Measurements from ENCODE around the gene SLC51B. TPM values are rescaled to one million over a fixed set of nuclear protein-coding genes. Genes with fewer than 3 reads are reported as not detected.

The SLC51B gene
- polyA plus RNA-seq, 1 of the 3 experiments (the other 2 are of a cell fraction) = not detected

DNA sequence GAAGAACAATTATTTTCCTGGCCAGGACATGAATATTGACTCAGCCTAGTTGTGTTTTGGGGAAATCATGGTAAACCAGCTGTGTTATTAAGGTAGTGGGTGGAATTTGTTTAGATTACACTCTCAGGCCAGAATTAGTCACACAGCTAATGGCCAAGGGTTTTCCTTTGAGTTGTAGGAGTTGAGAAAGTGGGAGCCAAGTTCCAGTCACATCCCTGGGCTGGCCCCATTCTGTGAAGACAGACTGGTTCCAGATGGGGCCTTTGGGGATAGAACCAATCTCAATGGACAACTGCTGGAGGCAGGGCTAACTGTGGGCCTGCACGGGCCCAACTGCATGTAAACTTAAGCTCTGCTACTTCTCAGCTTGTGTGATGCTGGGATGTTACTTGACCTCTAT, 24.0 kb downstream of the SLC51B start:
- no peak for DNase-seq
- TF ChIP-seq, protein P1, sequence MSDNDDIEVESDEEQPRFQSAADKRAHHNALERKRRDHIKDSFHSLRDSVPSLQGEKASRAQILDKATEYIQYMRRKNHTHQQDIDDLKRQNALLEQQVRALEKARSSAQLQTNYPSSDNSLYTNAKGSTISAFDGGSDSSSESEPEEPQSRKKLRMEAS (IDR thresholded peaks at IDR 0.05; ENCODE audit: low read depth) = no peak
- TF ChIP-seq TAF1 (IDR thresholded peaks at IDR 0.05; ENCODE audit: borderline replicate concordance, low read depth, low read length) (no peak), GATA2 (CRISPR knock-in tag; IDR thresholded peaks at IDR 0.05) (no peak), SMC3 (IDR thresholded peaks at IDR 0.05; ENCODE audit: low read depth, low read length) (no peak), ELF1 (IDR thresholded peaks at IDR 0.05) (no peak), MEF2A (IDR thresholded peaks at IDR 0.05; ENCODE audit: borderline replicate concordance, low read depth) (no peak), FOXM1 (IDR thresholded peaks at IDR 0.05; ENCODE audit: low read depth) (no peak), RCOR1 (IDR thresholded peaks at IDR 0.05; ENCODE audit: low read length) (no peak), RFX5 (IDR thresholded peaks at IDR 0.05; ENCODE audit: low read length) (no peak), FOSL2 (IDR thresholded peaks at IDR 0.05; ENCODE audit: borderline replicate concordance, low read depth) (no peak), RXRA (IDR thresholded peaks at IDR 0.05; ENCODE audit: borderline replicate concordance, low read depth) (no peak), TCF12 (IDR thresholded peaks at IDR 0.05) (no peak), RAD21 (IDR thresholded peaks at IDR 0.05; ENCODE audit: low read length) (no peak), POLR2AphosphoS5 (IDR thresholded peaks at IDR 0.05; ENCODE audit: low read depth, low read length) (no peak)
- TF ChIP-seq, protein P2, sequence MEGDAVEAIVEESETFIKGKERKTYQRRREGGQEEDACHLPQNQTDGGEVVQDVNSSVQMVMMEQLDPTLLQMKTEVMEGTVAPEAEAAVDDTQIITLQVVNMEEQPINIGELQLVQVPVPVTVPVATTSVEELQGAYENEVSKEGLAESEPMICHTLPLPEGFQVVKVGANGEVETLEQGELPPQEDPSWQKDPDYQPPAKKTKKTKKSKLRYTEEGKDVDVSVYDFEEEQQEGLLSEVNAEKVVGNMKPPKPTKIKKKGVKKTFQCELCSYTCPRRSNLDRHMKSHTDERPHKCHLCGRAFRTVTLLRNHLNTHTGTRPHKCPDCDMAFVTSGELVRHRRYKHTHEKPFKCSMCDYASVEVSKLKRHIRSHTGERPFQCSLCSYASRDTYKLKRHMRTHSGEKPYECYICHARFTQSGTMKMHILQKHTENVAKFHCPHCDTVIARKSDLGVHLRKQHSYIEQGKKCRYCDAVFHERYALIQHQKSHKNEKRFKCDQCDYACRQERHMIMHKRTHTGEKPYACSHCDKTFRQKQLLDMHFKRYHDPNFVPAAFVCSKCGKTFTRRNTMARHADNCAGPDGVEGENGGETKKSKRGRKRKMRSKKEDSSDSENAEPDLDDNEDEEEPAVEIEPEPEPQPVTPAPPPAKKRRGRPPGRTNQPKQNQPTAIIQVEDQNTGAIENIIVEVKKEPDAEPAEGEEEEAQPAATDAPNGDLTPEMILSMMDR (IDR thresholded peaks at IDR 0.05) = no peak
- ChIA-PET POLR2A (no interaction called here), CTCF (interaction anchor here (1.2 to 9.5 kb wide), 4 partner anchors 12 to 228 kb away, joined by 3 to 88 read pairs (median 4); no protein-coding TSS in a partner anchor)
- H3K4me2 ChIP-seq = no peak overlapping the region
- H3K27me3 ChIP-seq (ENCODE audit: insufficient read depth) = peaks cover 9% of the 10 kb centered on the region; the same call in 1 of the 2 replicates
- no peaks in the 10 kb centered on the region for H3K9me3 ChIP-seq
- no peak overlapping the region for H3K27ac ChIP-seq (ENCODE audit: low read depth in 2 of 2, low read length in 1 of 2)
- no peaks in the 10 kb centered on the region for H4K20me1 ChIP-seq (ENCODE audit: insufficient read depth)
- H3K9me2 ChIP-seq = no peaks in the 10 kb centered on the region
- no peak overlapping the region for H3K9ac ChIP-seq
- no peaks in the 10 kb centered on the region for H3K79me2 ChIP-seq (ENCODE audit: insufficient read depth)
- H3K4me3 ChIP-seq (ENCODE audit: low read depth in 2 of 2, low read length in 1 of 2) = no peak overlapping the region
- no peak overlapping the region for H2AFZ ChIP-seq (ENCODE audit: low read depth)
- no peaks in the 10 kb centered on the region for H3K36me3 ChIP-seq (replicated peaks in 1 of 2; ENCODE audit: control insufficient read depth in 1 of 2, insufficient read depth in 2 of 2, low read length in 1 of 2)
- 88% methylated on average over 1 of the region's 1 CpG for WGBS (ENCODE audit: low lambda C conversion rate)
- H3F3A ChIP-seq (replicated peaks; ENCODE audit: insufficient read depth) = peaks cover 4% of the 10 kb centered on the region
- peaks cover 0 to 12% of the 10 kb centered on the region in 2 experiments; a peak in 1 of 4 replicates for H3K4me1 ChIP-seq (ENCODE audit: control insufficient read depth in 1 of 2, insufficient read depth in 2 of 2, low read depth in 1 of 2, low read length in 1 of 2)

DNA sequence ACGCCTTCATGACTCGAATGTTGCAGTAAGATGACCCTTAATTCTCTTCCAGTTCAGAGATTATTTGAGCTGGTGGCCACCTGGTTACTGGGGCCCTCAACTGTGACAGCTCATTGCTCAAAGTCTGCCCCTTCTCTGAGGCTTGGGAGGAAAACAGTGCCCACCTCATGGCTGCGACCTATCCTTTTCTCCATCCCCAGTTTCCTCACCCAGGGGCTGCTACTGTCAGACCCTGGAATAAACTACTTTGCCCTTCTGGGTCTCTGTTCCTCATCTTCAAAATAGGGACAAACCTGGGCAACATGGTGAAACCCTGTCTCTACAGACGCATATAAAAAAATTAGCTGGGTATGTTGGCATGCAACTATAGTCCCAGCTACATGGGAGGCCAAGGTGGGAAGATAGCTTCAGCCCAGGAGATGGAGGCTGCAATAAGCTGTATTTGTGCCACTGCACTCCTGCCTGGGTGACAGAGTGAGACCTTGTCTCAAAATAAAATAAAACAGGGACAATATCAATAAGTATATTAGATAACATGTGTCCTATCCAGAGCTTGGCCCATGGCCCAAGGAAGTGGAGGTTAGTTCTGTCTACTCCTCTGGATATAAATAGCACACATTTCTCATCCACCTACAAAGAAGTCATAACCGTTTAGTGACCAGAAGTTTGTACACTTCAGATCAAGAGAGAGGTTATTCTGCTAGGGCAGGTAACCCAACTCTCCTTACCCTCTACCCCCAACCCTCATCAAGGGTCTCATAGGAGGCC, 24.8 kb downstream of the SLC51B start:
- CTCF ChIA-PET = interaction anchor here (0.7 to 9.5 kb wide), 7 partner anchors 11 to 228 kb away, joined by 3 to 88 read pairs (median 3); no protein-coding TSS in a partner anchor

More for the DNA sequence above, 24.8 kb downstream of the SLC51B start:
- 96% methylated on average over 5 of the region's 5 CpGs for WGBS (ENCODE audit: low lambda C conversion rate)
- TF ChIP-seq, protein P3, sequence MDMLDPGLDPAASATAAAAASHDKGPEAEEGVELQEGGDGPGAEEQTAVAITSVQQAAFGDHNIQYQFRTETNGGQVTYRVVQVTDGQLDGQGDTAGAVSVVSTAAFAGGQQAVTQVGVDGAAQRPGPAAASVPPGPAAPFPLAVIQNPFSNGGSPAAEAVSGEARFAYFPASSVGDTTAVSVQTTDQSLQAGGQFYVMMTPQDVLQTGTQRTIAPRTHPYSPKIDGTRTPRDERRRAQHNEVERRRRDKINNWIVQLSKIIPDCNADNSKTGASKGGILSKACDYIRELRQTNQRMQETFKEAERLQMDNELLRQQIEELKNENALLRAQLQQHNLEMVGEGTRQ (IDR thresholded peaks at IDR 0.05; ENCODE audit: borderline replicate concordance, low read depth, low read length) = no peak
- TF ChIP-seq CHD2 (IDR thresholded peaks at IDR 0.05; ENCODE audit: low read length, partially characterized antibody) = no peak
- Histone ChIP-seq H3K9ac (no peak overlapping the region), H3K27ac (ENCODE audit: low read depth in 2 of 2, low read length in 1 of 2) (no peak overlapping the region), H4K20me1 (ENCODE audit: insufficient read depth) (no peaks in the 10 kb centered on the region), H3K36me3 (replicated peaks in 1 of 2; ENCODE audit: control insufficient read depth in 1 of 2, insufficient read depth in 2 of 2, low read length in 1 of 2) (no peaks in the 10 kb centered on the region), H3K9me3 (no peaks in the 10 kb centered on the region), H3K27me3 (ENCODE audit: insufficient read depth) (peaks cover 9% of the 10 kb centered on the region; the same call in 1 of the 2 replicates), H2AFZ (ENCODE audit: low read depth) (no peak overlapping the region), H3K4me2 (no peak overlapping the region), H3K9me2 (no peaks in the 10 kb centered on the region), H3K79me2 (ENCODE audit: insufficient read depth) (no peaks in the 10 kb centered on the region), H3F3A (replicated peaks; ENCODE audit: insufficient read depth) (peaks cover 4% of the 10 kb centered on the region), H3K4me3 (ENCODE audit: low read depth in 2 of 2, low read length in 1 of 2) (no peak overlapping the region), H3K4me1 (ENCODE audit: control insufficient read depth in 1 of 2, insufficient read depth in 2 of 2, low read depth in 1 of 2, low read length in 1 of 2) (peaks cover 0 to 12% of the 10 kb centered on the region in 2 experiments; a peak in 1 of 4 replicates)
- DNase-seq = no peak
- POLR2A ChIA-PET = no interaction called here

Measured in SK-N-SH (cell line).